HepG2 (cell line): ENCODE data around the gene CA14. TPM values are rescaled to one million over a fixed set of nuclear protein-coding genes. Genes with fewer than 3 reads are reported as not detected.

ENCODE experiments used
- CHD2 ChIP-seq: IDR thresholded peaks from 2 replicates; pipeline ENCODE4 v1.6.1; 2011; ENCODE audit warnings: low read depth, low read length, improper control_type of control experiment
- ELF3 ChIP-seq: IDR thresholded peaks from 2 replicates; pipeline ENCODE4 v1.6.1; 2016; ENCODE audit warnings: missing genetic modification reagents, missing compliant biosample characterization
- HNF1B ChIP-seq: sonication (generic); formaldehyde crosslinking; IDR thresholded peaks from 2 replicates; pipeline ENCODE4 v1.5.1; 2020; ENCODE audit warnings: mild to moderate bottlenecking, moderate library complexity, missing genetic modification reagents
- KLF6 ChIP-seq: IDR thresholded peaks from 2 replicates; pipeline ENCODE4 v1.8.0; 2016; ENCODE audit warnings: missing biosample characterization, missing genetic modification reagents
- MXD3 ChIP-seq: IDR thresholded peaks from 2 replicates; pipeline ENCODE4 v1.6.1; 2016; ENCODE audit warnings: mild to moderate bottlenecking, missing biosample characterization, missing genetic modification reagents
- NFKB2 ChIP-seq: sonication (generic); formaldehyde crosslinking; IDR thresholded peaks from 2 replicates; pipeline ENCODE4 v1.4.0; 2020; ENCODE audit warnings: missing genetic modification reagents, borderline replicate concordance
- PBX2 ChIP-seq: IDR thresholded peaks from 2 replicates; pipeline ENCODE4 v1.6.1; 2016; ENCODE audit warnings: control low read depth
- PHF20 ChIP-seq: sonication (generic); formaldehyde crosslinking; IDR thresholded peaks from 2 replicates; pipeline ENCODE4 v1.5.0; 2020; ENCODE audit warnings: mild to moderate bottlenecking, missing genetic modification reagents
- PRMT3 ChIP-seq: sonication (generic); formaldehyde crosslinking; IDR thresholded peaks from 2 replicates; pipeline ENCODE4 v1.8.1; 2022; ENCODE audit warnings: low read depth, mild to moderate bottlenecking, moderate library complexity, missing genetic modification reagents, borderline replicate concordance
- SOX13 ChIP-seq, 3 experiments: fragments of 450-650 bp in 1 of 3; sonication (generic) in 1 of 3; formaldehyde crosslinking in 1 of 3; IDR thresholded peaks in 2 of 3; conservative IDR thresholded peaks in 1 of 3; 2 replicates each; pipeline versions ENCODE4 v1.5.0 to v1.6.1; 2016 to 2020; ENCODE audit warnings: antibody characterized with exemption in 1 of 3, mild to moderate bottlenecking in 1 of 3, missing compliant biosample characterization in 1 of 3, missing genetic modification reagents in 1 of 3, moderate library complexity in 1 of 3
- SP2 ChIP-seq: sonication (generic); formaldehyde crosslinking; IDR thresholded peaks from 2 replicates; pipeline ENCODE4 v1.5.1; 2020; ENCODE audit warnings: mild to moderate bottlenecking, missing genetic modification reagents
- XRCC5 ChIP-seq: fragments of 200-400 bp; formaldehyde crosslinking; optimal IDR thresholded peaks from 2 replicates; pipeline ENCODE3; 2017; ENCODE audit warnings: mild to moderate bottlenecking, low read length
- ZBTB4 ChIP-seq: sonication (generic); formaldehyde crosslinking; IDR thresholded peaks from 2 replicates; pipeline ENCODE4 v1.4.0; 2020; ENCODE audit warnings: missing genetic modification reagents, mild to moderate bottlenecking, borderline replicate concordance
- ZMYM2 ChIP-seq: sonication (generic); formaldehyde crosslinking; IDR thresholded peaks from 2 replicates; pipeline ENCODE4 v1.8.0; 2022; ENCODE audit warnings: mild to moderate bottlenecking, missing genetic modification reagents
- ZNF276 ChIP-seq: sonication (generic); formaldehyde crosslinking; IDR thresholded peaks from 2 replicates; pipeline ENCODE4 v1.4.0; 2020; ENCODE audit warnings: mild to moderate bottlenecking, low read depth, missing genetic modification reagents
- ZNF484 ChIP-seq: sonication (generic); formaldehyde crosslinking; IDR thresholded peaks from 2 replicates; pipeline ENCODE4 v1.5.1; 2020; ENCODE audit warnings: mild to moderate bottlenecking, low read depth, missing genetic modification reagents, borderline replicate concordance
- ZNF530 ChIP-seq: sonication (generic); formaldehyde crosslinking; IDR thresholded peaks from 2 replicates; pipeline ENCODE4 v1.5.0; 2020; ENCODE audit warnings: low read depth, mild to moderate bottlenecking, missing genetic modification reagents
- ZNF703 ChIP-seq: sonication (generic); formaldehyde crosslinking; IDR thresholded peaks from 2 replicates; pipeline ENCODE4 v1.5.1; 2020; ENCODE audit warnings: missing genetic modification reagents, mild to moderate bottlenecking, moderate library complexity, borderline replicate concordance
- ZNF777 ChIP-seq: sonication (generic); formaldehyde crosslinking; IDR thresholded peaks from 2 replicates; pipeline ENCODE4 v1.4.0; 2020; ENCODE audit warnings: missing genetic modification reagents
- ZSCAN12 ChIP-seq: sonication (generic); formaldehyde crosslinking; IDR thresholded peaks from 2 replicates; pipeline ENCODE4 v1.9.0; 2021; ENCODE audit warnings: mild to moderate bottlenecking, missing genetic modification reagents
- polyA plus RNA-seq, 8 experiments: library from polyadenylated mRNA; depleted of rRNA in 3 of 8; stranded (reverse) in 7 of 8; unstranded in 1 of 8; fragments of >200 nt; fragmentation: Illumina TruSeq in 4 of 8; extraction: Trizol in 4 of 8; gene quantifications; 2 replicates each; pipeline versions ENCODE4 v1.2.1 to v1.2.3, GENCODE V29; 2011 to 2016; ENCODE audit warnings: low read depth in 4 of 8, missing spikeins in 1 of 8, mixed read lengths in 1 of 8; ENCODE audit not compliant: insufficient read depth in 1 of 8
- total RNA-seq, 5 experiments: library from RNA; depleted of rRNA; stranded (reverse); fragments of >200 nt; fragmentation: Illumina TruSeq; extraction: Trizol; gene quantifications; 2 replicates each; pipeline ENCODE4 v1.2.3, GENCODE V29; 2016; ENCODE audit warnings: low read depth in 1 of 5

CA14 gene
- total and polyA plus RNA-seq, 2 of the 13 experiments (the other 11 are each of a cell fraction or from before 2014, with no cell fraction given) = 2.4 to 8.5 TPM

GRCh38 chr1:150259758-150260669, 2.4 kb downstream of the CA14 start (continued):
- TF ChIP-seq SOX13 (IDR thresholded peaks at IDR 0.05) (no peak), SOX13 (CRISPR knock-in tag; conservative IDR thresholded peaks at IDR 0.05 in 1 of 2, IDR thresholded peaks at IDR 0.05 in 1 of 2) (peak in 1 of 2 experiments; percentile 18; a peak in 1 of 4 replicates), ZNF777 (CRISPR knock-in tag) (no peak), ZBTB4 (CRISPR knock-in tag) (no peak), PHF20 (CRISPR knock-in tag) (no peak), ZNF530 (CRISPR knock-in tag) (no peak), MXD3 (CRISPR knock-in tag) (no peak), ZNF484 (CRISPR knock-in tag) (no peak), PRMT3 (CRISPR knock-in tag) (no peak), ZNF703 (CRISPR knock-in tag) (no peak), ZSCAN12 (CRISPR knock-in tag) (no peak), XRCC5 (peak; percentile 61), SP2 (CRISPR knock-in tag) (no peak), KLF6 (CRISPR knock-in tag) (no peak), HNF1B (no peak), ELF3 (CRISPR knock-in tag) (no peak), CHD2 (no peak), NFKB2 (CRISPR knock-in tag) (no peak), ZNF276 (CRISPR knock-in tag) (peak; percentile 44; the same call in 1 of the 2 replicates), PBX2 (CRISPR knock-in tag) (no peak), ZMYM2 (CRISPR knock-in tag) (no peak)
